Mucosa of stomach (tissue), 1 donor: ENCODE measurements around the gene HSF2BP.

ENCODE experiments used
- H3K27me3 ChIP-seq: one replicate; pipeline ENCODE4 v1.7.0; 2013; ENCODE audit warnings: mild to moderate bottlenecking, low read length; ENCODE audit not compliant: control insufficient read depth, insufficient read depth
- H3K36me3 ChIP-seq: one replicate; pipeline ENCODE4 v1.7.0; 2013; ENCODE audit warnings: low read length; ENCODE audit not compliant: control insufficient read depth, insufficient read depth
- H3K4me1 ChIP-seq: one replicate; pipeline ENCODE4 v1.7.0; 2013; ENCODE audit warnings: mild to moderate bottlenecking, low read length; ENCODE audit not compliant: control insufficient read depth, insufficient read depth
- H3K4me3 ChIP-seq: one replicate; pipeline ENCODE4 v1.7.0; 2013; ENCODE audit warnings: low read length
- H3K9ac ChIP-seq: one replicate; pipeline ENCODE4 v1.7.0; 2013; ENCODE audit warnings: mild to moderate bottlenecking, low read length, moderate library complexity
- H3K9me3 ChIP-seq: one replicate; pipeline ENCODE4 v1.7.0; 2013; ENCODE audit warnings: mild to moderate bottlenecking, low read length, moderate library complexity; ENCODE audit not compliant: control insufficient read depth
- donor health status: Pancreatic carcinoma.

The HSF2BP gene

DNA sequence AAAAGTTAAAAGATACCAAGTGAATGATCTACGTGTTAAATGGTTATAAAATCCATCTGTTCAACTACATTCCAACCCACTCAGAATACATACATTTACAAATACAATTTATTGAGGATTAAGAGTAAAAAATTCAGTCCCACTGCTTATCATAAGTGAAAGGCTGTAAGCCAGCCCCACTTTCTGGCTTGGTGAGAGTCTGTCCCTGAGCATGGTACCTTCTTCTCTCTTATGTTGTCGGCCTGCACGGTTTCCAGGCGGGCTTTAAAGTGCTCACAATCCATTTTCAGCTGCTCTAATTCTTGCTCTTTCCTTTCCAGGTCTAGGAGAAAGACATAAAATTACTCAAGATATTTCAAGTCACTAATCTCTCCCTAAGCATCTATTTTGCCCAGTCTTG, 15.2 kb downstream of the HSF2BP start:
- Histone ChIP-seq H3K4me3 (no peak overlapping the region), H3K9ac (no peak overlapping the region), H3K27me3 (no peaks in the 10 kb centered on the region), H3K36me3 (no peaks in the 10 kb centered on the region), H3K4me1 (peaks cover 27% of the 10 kb centered on the region), H3K9me3 (no peaks in the 10 kb centered on the region)

GRCh38 chr21:43643193-43643592, 16.1 kb downstream of the HSF2BP start:
- H3K9me3 ChIP-seq: no peaks in the 10 kb centered on the region
- no peak overlapping the region for H3K4me3 ChIP-seq
- no peaks in the 10 kb centered on the region for H3K36me3 ChIP-seq
- H3K4me1 ChIP-seq: peaks cover 27% of the 10 kb centered on the region
- no peaks in the 10 kb centered on the region for H3K27me3 ChIP-seq
- H3K9ac ChIP-seq: no peak overlapping the region

DNA sequence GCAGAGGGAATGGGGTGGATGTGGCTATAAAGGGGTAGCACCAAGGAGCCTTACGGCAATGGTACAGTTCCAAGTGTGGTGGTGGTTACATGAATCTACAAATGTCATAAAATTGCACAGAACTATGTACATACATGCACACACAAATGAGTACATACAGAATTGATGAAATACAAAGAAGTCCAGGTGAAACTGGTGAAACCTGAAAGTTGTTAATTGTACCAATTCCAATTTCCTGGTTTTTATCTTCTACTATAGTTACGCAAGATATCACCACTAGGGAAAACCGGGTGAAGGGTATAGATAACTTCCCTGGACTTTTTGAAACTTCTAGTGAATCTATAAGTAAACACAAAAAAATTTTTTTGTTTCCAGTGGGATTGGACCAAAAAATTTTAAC, 18.9 kb downstream of the HSF2BP start:
- Histone ChIP-seq H3K36me3 (no peaks in the 10 kb centered on the region), H3K9ac (no peak overlapping the region)

GRCh38 chr21:43639470-43640353, 19.6 kb downstream of the HSF2BP start:
- Histone ChIP-seq H3K27me3 (no peaks in the 10 kb centered on the region), H3K36me3 (no peaks in the 10 kb centered on the region), H3K4me3 (no peak overlapping the region), H3K9ac (no peak overlapping the region), H3K9me3 (no peaks in the 10 kb centered on the region), H3K4me1 (peaks cover 13% of the 10 kb centered on the region)

More for the DNA sequence above, 18.9 kb downstream of the HSF2BP start:
- Histone ChIP-seq H3K9me3 (no peaks in the 10 kb centered on the region), H3K4me1 (peaks cover 15% of the 10 kb centered on the region), H3K4me3 (no peak overlapping the region), H3K27me3 (no peaks in the 10 kb centered on the region)

- H3K9ac ChIP-seq: no peak overlapping the region
- no peak overlapping the region for H3K4me3 ChIP-seq
- H3K9me3 ChIP-seq: no peaks in the 10 kb centered on the region
- H3K4me1 ChIP-seq: peaks cover 13% of the 10 kb centered on the region
- H3K27me3 ChIP-seq: no peaks in the 10 kb centered on the region
- no peaks in the 10 kb centered on the region for H3K36me3 ChIP-seq
Observed at GRCh38 chr21:43637530-43638158, 21.6 kb downstream of the HSF2BP start.

GRCh38 chr21:43635436-43635835, 23.9 kb downstream of the HSF2BP start:
- Histone ChIP-seq H3K9me3 (no peaks in the 10 kb centered on the region), H3K9ac (no peak overlapping the region), H3K4me1 (peaks cover 6% of the 10 kb centered on the region), H3K4me3 (no peak overlapping the region), H3K36me3 (no peaks in the 10 kb centered on the region), H3K27me3 (no peaks in the 10 kb centered on the region)

DNA sequence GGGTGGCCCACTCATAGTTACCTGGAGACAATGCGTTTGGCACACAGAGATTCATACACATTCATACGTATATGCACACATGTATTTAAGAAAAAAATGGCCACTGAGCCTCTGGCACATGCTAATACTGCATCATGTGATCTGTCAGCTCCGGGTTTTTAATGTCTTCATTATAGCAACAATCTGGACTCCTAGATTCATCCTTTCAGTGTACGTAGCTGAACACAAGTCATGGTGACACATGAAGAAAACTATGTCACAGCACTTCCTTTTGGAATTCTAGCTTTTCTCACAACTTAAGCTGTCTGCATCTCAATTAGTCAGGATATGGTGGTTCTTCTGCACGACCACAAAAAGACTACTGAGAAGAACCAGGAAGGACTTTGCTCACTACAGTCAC, 24.7 kb downstream of the HSF2BP start:
- H3K4me1 ChIP-seq: no peaks in the 10 kb centered on the region
- no peaks in the 10 kb centered on the region for H3K9me3 ChIP-seq
- no peaks in the 10 kb centered on the region for H3K36me3 ChIP-seq
- no peaks in the 10 kb centered on the region for H3K27me3 ChIP-seq
- no peak overlapping the region for H3K9ac ChIP-seq
- H3K4me3 ChIP-seq: no peak overlapping the region

DNA sequence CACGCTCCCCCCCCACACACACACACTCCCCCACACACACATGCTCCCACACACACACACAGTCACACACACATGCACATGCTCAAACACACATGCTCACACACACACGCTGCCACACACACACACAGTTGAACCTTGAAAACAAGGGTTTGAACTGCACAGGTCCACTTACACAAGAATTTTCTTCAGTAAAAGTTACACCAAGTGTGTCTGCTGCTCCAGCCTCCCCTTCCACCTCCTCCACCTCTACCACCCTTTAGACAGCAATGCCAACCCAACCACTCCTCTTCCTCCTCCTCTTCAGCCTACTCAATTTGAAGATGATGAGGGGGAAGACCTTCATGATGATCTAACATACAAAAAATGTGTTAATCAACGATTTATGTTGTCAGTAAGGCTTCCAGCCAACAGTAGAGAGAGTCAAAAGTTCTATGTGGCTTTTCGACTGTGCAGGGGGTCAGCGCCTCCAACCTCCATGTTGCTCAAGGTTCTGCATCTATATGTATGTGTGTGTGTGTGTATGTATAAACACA, 26.8 kb downstream of the HSF2BP start:
- no peak overlapping the region for H3K4me3 ChIP-seq
- H3K9me3 ChIP-seq: no peaks in the 10 kb centered on the region
- peaks cover 6% of the 10 kb centered on the region for H3K4me1 ChIP-seq
- no peak overlapping the region for H3K9ac ChIP-seq
- no peaks in the 10 kb centered on the region for H3K27me3 ChIP-seq
- no peaks in the 10 kb centered on the region for H3K36me3 ChIP-seq

- Histone ChIP-seq H3K9ac (no peak overlapping the region), H3K4me1 (peaks cover 14% of the 10 kb centered on the region), H3K27me3 (no peaks in the 10 kb centered on the region), H3K9me3 (no peaks in the 10 kb centered on the region), H3K36me3 (no peaks in the 10 kb centered on the region), H3K4me3 (no peak overlapping the region)
Observed at GRCh38 chr21:43631411-43632107, 27.7 kb downstream of the HSF2BP start.

DNA sequence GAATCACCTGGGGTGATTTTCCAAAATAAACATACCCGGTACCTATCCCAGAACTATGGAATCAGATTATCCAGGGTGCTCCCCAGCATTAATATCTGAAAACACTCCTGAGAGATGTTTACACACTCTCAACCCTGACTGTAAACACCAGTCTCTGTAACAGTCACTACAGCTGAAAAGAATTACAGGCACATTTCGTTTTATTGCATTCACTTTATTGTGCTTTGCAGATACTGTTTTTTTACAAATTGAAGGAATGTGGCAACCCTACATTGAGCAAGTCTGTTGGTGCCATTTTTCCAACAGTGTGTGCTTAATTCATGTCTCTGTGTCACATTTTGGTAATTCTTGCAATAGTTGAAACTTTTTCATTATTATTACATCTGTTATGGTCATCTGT, 31.8 kb downstream of the HSF2BP start:
- Histone ChIP-seq H3K4me3 (no peak overlapping the region), H3K4me1 (peaks cover 23% of the 10 kb centered on the region), H3K9ac (no peak overlapping the region), H3K27me3 (no peaks in the 10 kb centered on the region), H3K36me3 (no peaks in the 10 kb centered on the region), H3K9me3 (no peaks in the 10 kb centered on the region)

GRCh38 chr21:43626390-43626789, 32.9 kb downstream of the HSF2BP start:
- Histone ChIP-seq H3K4me1 (peaks cover 23% of the 10 kb centered on the region), H3K27me3 (no peaks in the 10 kb centered on the region), H3K36me3 (no peaks in the 10 kb centered on the region), H3K9ac (no peak overlapping the region), H3K4me3 (no peak overlapping the region), H3K9me3 (no peaks in the 10 kb centered on the region)

DNA sequence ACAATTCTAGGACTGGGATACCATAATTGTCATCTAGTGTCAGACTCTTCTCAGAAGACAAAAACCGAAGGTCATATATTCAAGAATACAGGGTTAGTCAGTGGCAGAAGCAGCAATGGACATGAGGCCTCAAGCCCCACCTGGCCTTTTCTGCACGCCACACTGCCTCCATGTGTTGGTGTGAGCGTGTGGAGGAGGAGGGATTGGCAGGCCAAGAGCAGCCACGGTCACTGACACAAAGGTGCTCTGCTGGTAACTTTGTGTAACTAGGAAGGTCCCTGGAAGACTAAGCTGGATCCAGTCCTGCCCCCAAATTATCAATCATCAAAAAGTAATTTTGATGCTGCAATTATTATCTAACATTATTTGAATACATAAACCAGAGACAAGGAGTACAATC, 34.9 kb downstream of the HSF2BP start:
- Histone ChIP-seq H3K27me3 (no peaks in the 10 kb centered on the region), H3K4me1 (peaks cover 23% of the 10 kb centered on the region), H3K4me3 (no peak overlapping the region), H3K36me3 (no peaks in the 10 kb centered on the region), H3K9ac (no peak overlapping the region), H3K9me3 (peaks cover 5% of the 10 kb centered on the region)
